Sigmoid colon (tissue), 7 donors: ENCODE results near the gene GRK1. TPM values are rescaled to one million over a fixed set of nuclear protein-coding genes. Genes with fewer than 3 reads are reported as not detected.

Experiments used
- DNase-seq: peaks from one replicate; pipeline ENCODE4 v3.0.0-alpha.2; 2019
- H3K27ac ChIP-seq, 4 donors: fragments of 200-600 bp; sonication (generic); one replicate each; pipeline ENCODE4 v1.5.1; 2016 to 2019; ENCODE audit warnings: mild to moderate bottlenecking in 1 of 4
- H3K27me3 ChIP-seq, 3 donors: fragments of 200-600 bp; sonication (generic); one replicate each; pipeline ENCODE4 v1.5.1; 2019; ENCODE audit warnings: mild to moderate bottlenecking in 1 of 3
- H3K36me3 ChIP-seq, 4 donors: fragments of 200-600 bp; sonication (generic); one replicate each; pipeline ENCODE4 v1.5.1; 2016 to 2019
- H3K4me1 ChIP-seq, 4 donors: fragments of 200-600 bp; sonication (generic); one replicate each; pipeline ENCODE4 v1.5.1; 2017 to 2019
- H3K4me3 ChIP-seq, 4 donors: fragments of 200-600 bp; sonication (generic); one replicate each; pipeline ENCODE4 v1.5.1; 2017 to 2019; ENCODE audit warnings: mild to moderate bottlenecking in 2 of 4, moderate library complexity in 1 of 4
- H3K9me3 ChIP-seq, 4 donors: fragments of 200-600 bp in 3 of 4; sonication (generic) in 3 of 4; one replicate each; pipeline versions ENCODE4 v1.5.1 to v1.6.1; 2013 to 2019
- CTCF ChIP-seq, 4 experiments: fragments of 450-650 bp in 3 of 4; fragments of 200-600 bp in 1 of 4; IDR thresholded peaks; one replicate each; pipeline ENCODE4 v1.5.1; 2016 to 2019; ENCODE audit warnings: antibody characterized with exemption in 4 of 4, mild to moderate bottlenecking in 3 of 4, moderate library complexity in 2 of 4
- EP300 ChIP-seq, 4 donors: sonication (generic); formaldehyde crosslinking; IDR thresholded peaks; one replicate each; pipeline ENCODE4 v1.6.1; 2017; ENCODE audit warnings: antibody characterized with exemption in 4 of 4
- POLR2A ChIP-seq, 2 donors: fragments of 450-650 bp; IDR thresholded peaks; one replicate each; pipeline ENCODE4 v1.6.1; 2016; ENCODE audit warnings: antibody characterized with exemption in 2 of 2, mild to moderate bottlenecking in 2 of 2, moderate library complexity in 2 of 2
- POLR2AphosphoS5 ChIP-seq, 4 donors: sonication (generic); formaldehyde crosslinking; IDR thresholded peaks; one replicate each; pipeline ENCODE4 v1.6.1; 2017; ENCODE audit warnings: antibody characterized with exemption in 4 of 4
- WGBS, 2 donors: extraction: QIAGEN DNeasy Blood & Tissue Kit; methylation state at CpG; one replicate each; pipeline ENCODE4 v1.1.7; 2013; 5-methylcytosine and 5-hydroxymethylcytosine counted together
- intact Hi-C: fragments of 100-400 bp; cut with DNase I; formaldehyde crosslinking; loops from one replicate; pipeline ENCODE4 v1.15.1; 2023
- polyA plus RNA-seq, 3 donors: library from polyadenylated mRNA; stranded (reverse); fragments of 200-250 nt; gene quantifications; one replicate each; pipeline ENCODE4 v1.2.3, GENCODE V29; 2013
- total RNA-seq, 4 donors: library from RNA; depleted of rRNA; stranded (reverse); fragments of >200 nt; gene quantifications; one replicate each; pipeline ENCODE4 v1.1.0, GENCODE V29; 2016
- donor health status: healthy with polysubstance abuse.
- donor health status: Bipolar disorder and iron deficiency.
- donor health status: healthy.

Gene GRK1
- total and polyA plus RNA-seq, 7 donors, result 0.10 to 0.28 TPM; not detected in 5

- H3K27me3 ChIP-seq, result no peaks in the 10 kb centered on the region
- no peak within 1 kb of the TSS for H3K4me3 ChIP-seq
- no peaks in the 10 kb centered on the region for H3K4me1 ChIP-seq
- intact Hi-C loops, result no loop called here
- no peak within 1 kb of the TSS for H3K27ac ChIP-seq
- no peaks in the 10 kb centered on the region for H3K36me3 ChIP-seq
- peak; percentile 40 for DNase-seq
- H3K9me3 ChIP-seq, result peaks cover 0 to 6% (median 2%) of the 10 kb centered on the region in 4 donors
- TF ChIP-seq POLR2AphosphoS5 (IDR thresholded peaks at IDR 0.05) (no peak), CTCF (IDR thresholded peaks at IDR 0.05) (no peak), EP300 (IDR thresholded peaks at IDR 0.05) (no peak), POLR2A (IDR thresholded peaks at IDR 0.05) (no peak)
- 83 to 88% methylated on average over 47 of the region's 47 CpGs for WGBS, 2 donors
These were observed 8.9 kb upstream of the GRK1 start, which contains the start of gene ATP4B for GRCh38 chr13:113657851-113658741. Gene ATP4B (minus strand): TSS chr13:113658198. CDS start chr13:113658144, 54 bp downstream.

- H3K4me3 ChIP-seq, result no peak overlapping the region
- H3K27ac ChIP-seq, result no peak overlapping the region
- peak; percentile 41 for DNase-seq
- H3K9me3 ChIP-seq, result peaks cover 0 to 6% (median 2%) of the 10 kb centered on the region in 4 donors
- no peaks in the 10 kb centered on the region for H3K36me3 ChIP-seq
- intact Hi-C loops, result no loop called here
- H3K4me1 ChIP-seq, result no peaks in the 10 kb centered on the region
- H3K27me3 ChIP-seq, result no peaks in the 10 kb centered on the region
- 80 to 85% methylated on average over 14 of the region's 14 CpGs for WGBS, 2 donors
- TF ChIP-seq CTCF (IDR thresholded peaks at IDR 0.05) (no peak), POLR2AphosphoS5 (IDR thresholded peaks at IDR 0.05) (no peak), POLR2A (IDR thresholded peaks at IDR 0.05) (no peak), EP300 (IDR thresholded peaks at IDR 0.05) (no peak)
These were observed 8.2 kb upstream of the GRK1 start for GRCh38 chr13:113658836-113659235.

- 93 to 97% methylated on average over 8 of the region's 8 CpGs for WGBS, 2 donors
- DNase-seq, result no peak
- H3K4me1 ChIP-seq, result no peaks in the 10 kb centered on the region
- H3K9me3 ChIP-seq, result peaks cover 0 to 6% (median 2%) of the 10 kb centered on the region in 4 donors
- TF ChIP-seq CTCF (IDR thresholded peaks at IDR 0.05), result no peak
- no peak for TF ChIP-seq EP300 (IDR thresholded peaks at IDR 0.05)
- no peak for TF ChIP-seq POLR2A (IDR thresholded peaks at IDR 0.05)
- no peak for TF ChIP-seq POLR2AphosphoS5 (IDR thresholded peaks at IDR 0.05)
- intact Hi-C loops, result no loop called here
- H3K4me3 ChIP-seq, result no peak overlapping the region
- no peak overlapping the region for H3K27ac ChIP-seq
- H3K27me3 ChIP-seq, result no peaks in the 10 kb centered on the region
- no peaks in the 10 kb centered on the region for H3K36me3 ChIP-seq
These were observed 7.7 kb upstream of the GRK1 start for GRCh38 chr13:113659337-113659736.

- H3K36me3 ChIP-seq, result no peaks in the 10 kb centered on the region
- no peaks in the 10 kb centered on the region for H3K4me1 ChIP-seq
- peak; percentile 20 for DNase-seq
- 91 to 96% methylated on average over 3 of the region's 3 CpGs for WGBS, 2 donors
- peaks cover 0 to 6% (median 2%) of the 10 kb centered on the region in 4 donors for H3K9me3 ChIP-seq
- no peaks in the 10 kb centered on the region for H3K27me3 ChIP-seq
- H3K27ac ChIP-seq, result no peak overlapping the region
- H3K4me3 ChIP-seq, result no peak overlapping the region
- no peak for TF ChIP-seq EP300 (IDR thresholded peaks at IDR 0.05)
- no peak for TF ChIP-seq POLR2A (IDR thresholded peaks at IDR 0.05)
- no peak for TF ChIP-seq POLR2AphosphoS5 (IDR thresholded peaks at IDR 0.05)
- TF ChIP-seq CTCF (IDR thresholded peaks at IDR 0.05), result no peak
- intact Hi-C loops, result no loop called here
These were observed 7.0 kb upstream of the GRK1 start for GRCh38 chr13:113660066-113660465.
